Fibroblast of skin of back (primary cell): ENCODE data around the gene FAM209A. TPM values are rescaled to one million over a fixed set of nuclear protein-coding genes. Genes with fewer than 3 reads are reported as not detected.
"Not testable (repeated sequence)": the region's sequence is repeated elsewhere in the genome, so short reads cannot be mapped to it uniquely, and the experiment has no call there.

Experiments
- DNase-seq: peaks from one replicate; pipeline ENCODE4 v3.0.0-alpha.2; 2013
- polyA plus RNA-seq, 2 experiments: library from polyadenylated mRNA; unstranded; fragments of 120-200 nt; gene quantifications; one replicate each; pipeline ENCODE4 v1.2.1, GENCODE V29; 2013; ENCODE audit not compliant: insufficient read length in 2 of 2

Gene FAM209A
- not detected for polyA plus RNA-seq (2013, experiment 1 of 2; ENCODE audit: insufficient read length)
- not detected for polyA plus RNA-seq (2013, experiment 2 of 2; ENCODE audit: insufficient read length)

DNA sequence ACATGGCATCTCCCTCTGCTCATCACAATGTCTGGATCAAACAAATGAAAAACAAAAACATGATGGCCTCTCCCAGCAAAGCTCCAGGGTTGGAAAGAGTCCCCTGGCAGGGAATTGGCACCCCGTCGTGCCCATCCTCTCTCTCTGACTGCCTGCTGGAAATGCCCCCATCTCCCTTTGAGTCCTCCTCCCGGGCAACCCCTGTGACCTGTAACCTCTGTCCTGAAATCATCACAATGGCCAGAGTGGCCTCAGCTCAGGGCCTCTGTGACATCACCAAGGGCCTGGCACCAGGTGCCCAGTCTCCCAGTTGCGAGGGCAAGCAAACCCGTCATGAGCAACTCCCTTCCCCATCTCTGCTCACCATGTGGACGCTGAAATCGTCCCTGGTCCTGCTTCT lies at the start of gene FAM209A:
TSS of gene FAM209A (plus strand) at position 301 of the 400 bp plus-strand sequence. CDS start at position 366, 65 bp downstream.
- not testable (repeated sequence) for DNase-seq

- no peak for DNase-seq
Observed at GRCh38 chr20:56483970-56484369, 40.6 kb upstream of the FAM209A start.

DNA sequence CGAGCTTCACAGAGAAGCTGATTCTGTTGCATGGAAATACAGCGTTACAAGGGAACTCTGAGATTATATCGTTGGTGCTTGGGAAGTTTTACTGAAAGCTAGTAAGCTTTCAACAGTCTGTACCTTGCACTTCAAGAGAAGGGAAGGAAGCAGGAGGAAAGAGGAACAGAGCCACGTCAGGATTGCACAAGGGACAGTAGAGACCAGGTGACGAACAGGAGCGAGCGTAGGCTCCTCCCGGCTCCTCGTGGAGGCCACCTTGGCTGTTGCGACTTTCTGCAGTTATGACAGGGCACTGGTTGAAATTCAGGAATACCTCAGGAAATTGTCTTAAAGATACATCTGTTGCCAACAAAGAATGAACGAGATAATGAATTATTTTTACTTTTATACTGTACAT lies 37.3 kb upstream of the FAM209A start:
- DNase-seq: no peak

- no peak for DNase-seq
Observed at GRCh38 chr20:56488566-56488965, 36.0 kb upstream of the FAM209A start.

DNA sequence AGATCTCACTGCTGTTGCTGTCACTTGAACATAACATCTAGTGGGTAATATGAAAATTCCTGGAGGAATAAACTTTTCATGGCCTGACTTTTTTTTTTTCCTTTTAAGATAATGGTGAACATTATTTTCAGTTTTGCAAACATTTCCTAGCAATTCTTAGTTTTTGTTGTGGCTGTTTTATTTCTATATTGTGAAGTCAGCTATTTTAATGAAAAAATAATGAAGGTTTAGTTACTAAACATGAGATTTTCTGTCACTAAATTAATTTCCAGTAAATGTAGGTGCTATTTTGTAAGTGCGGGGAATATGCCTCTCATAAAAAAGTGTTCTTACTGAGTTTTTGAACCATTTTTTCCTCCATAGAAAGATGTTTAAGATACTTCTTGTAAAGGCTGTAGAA lies 23.4 kb upstream of the FAM209A start:
- no peak for DNase-seq

GRCh38 chr20:56503916-56504315 lies 20.6 kb upstream of the FAM209A start:
- DNase-seq: no peak

DNA sequence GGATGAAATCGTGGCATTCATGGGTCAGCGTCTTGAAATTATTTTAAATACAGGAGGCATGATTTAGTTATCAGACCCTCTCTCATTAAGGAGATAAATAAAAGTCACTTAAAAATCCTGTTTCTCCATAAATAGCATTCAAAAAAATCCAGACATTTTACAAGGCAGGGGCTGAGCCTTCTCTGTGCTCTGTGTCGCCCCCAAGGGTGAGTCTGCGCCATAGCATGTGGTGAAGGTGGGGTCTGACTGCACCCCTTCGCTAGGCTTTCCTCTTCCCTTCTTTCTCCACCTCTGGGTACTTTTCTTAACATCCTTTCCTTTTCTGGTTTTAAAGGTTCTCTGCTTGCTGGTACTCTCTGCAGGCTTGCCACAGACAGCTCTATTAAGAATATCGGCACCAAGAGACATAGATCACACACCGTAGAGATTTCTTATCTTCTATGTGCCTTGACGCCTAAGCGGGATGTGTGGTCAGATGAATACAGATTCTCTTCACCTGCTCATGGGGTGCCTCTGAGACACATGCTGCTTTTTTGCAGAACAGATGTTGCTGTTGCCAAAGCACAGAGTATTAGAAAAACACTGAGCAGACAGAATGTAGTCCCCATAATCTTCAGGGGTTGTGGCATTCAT lies 20.1 kb upstream of the FAM209A start:
- DNase-seq: no peak

GRCh38 chr20:56506103-56506502 lies 18.4 kb upstream of the FAM209A start:
- no peak for DNase-seq

- no peak for DNase-seq
Observed at GRCh38 chr20:56511926-56512325, 12.6 kb upstream of the FAM209A start.

GRCh38 chr20:56513161-56514150 lies 11.1 kb upstream of the FAM209A start:
- DNase-seq: peak; percentile 24

DNA sequence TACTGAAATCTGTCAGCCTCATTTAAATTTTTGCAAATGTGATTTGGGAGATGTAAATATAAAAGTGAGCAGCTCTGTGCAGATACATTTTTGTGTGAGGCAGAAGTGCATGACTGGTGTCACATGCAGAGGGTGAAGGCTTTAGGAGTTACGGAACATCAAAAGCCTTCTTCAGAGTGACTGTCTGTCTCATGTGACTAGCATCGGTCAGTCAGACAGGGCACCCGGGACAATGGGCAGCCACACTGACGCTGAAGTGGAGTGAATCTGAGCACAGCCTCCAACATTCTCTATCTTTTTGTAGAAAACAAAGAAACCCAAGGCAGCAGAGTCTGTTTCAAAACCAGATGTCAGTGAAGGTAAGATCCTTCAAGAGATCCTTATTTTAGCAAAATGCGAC lies 7.9 kb upstream of the FAM209A start:
- DNase-seq: no peak

GRCh38 chr20:56517211-56517610 lies 7.3 kb upstream of the FAM209A start:
- DNase-seq: no peak

DNA sequence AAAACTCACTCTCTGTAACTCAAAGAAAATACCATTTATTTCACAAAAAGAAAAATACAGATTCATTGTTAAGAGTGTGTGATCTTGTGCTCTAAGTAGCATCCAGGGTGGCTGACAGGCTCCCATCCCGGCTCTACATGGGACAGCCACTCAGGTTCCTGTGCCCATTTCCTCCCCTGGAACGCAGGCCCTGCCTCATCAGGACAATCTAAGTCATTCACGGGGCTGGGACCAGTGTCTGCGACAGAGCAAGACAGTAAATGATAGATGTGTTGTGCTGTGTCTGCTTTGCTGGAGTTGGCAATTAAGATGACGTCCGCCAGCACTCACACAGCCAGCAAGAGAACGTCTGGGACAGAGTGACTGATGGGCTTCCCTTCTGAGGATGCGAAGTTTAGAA lies 6.9 kb upstream of the FAM209A start:
- DNase-seq: no peak

- no peak for DNase-seq
Observed at GRCh38 chr20:56518126-56518525, 6.4 kb upstream of the FAM209A start.

GRCh38 chr20:56518721-56519398 lies 5.7 kb upstream of the FAM209A start:
- DNase-seq: no peak

DNA sequence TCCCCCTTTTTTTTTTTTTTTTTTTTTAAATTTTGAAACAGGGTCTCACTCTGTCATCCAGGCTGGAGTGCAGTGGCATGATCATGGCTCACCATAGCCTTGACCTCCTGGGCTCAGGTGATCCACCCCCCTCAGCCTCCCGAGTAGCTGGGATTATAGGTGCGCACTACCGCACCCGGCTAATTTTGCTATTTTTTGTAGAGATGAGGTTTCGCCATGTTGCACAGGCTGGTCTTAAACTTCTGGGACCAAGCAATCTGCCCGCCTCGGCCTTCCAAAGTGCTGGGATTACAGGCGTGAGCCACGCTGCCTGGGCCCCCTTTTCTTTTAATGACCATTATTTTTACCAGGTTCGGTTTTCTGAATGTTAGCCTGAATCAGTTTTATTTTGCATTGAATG lies 5.0 kb upstream of the FAM209A start:
- DNase-seq: no peak

GRCh38 chr20:56520180-56520579 lies 4.4 kb upstream of the FAM209A start:
- no peak for DNase-seq

GRCh38 chr20:56520746-56521354 lies 3.7 kb upstream of the FAM209A start:
- not testable (repeated sequence) for DNase-seq

DNA sequence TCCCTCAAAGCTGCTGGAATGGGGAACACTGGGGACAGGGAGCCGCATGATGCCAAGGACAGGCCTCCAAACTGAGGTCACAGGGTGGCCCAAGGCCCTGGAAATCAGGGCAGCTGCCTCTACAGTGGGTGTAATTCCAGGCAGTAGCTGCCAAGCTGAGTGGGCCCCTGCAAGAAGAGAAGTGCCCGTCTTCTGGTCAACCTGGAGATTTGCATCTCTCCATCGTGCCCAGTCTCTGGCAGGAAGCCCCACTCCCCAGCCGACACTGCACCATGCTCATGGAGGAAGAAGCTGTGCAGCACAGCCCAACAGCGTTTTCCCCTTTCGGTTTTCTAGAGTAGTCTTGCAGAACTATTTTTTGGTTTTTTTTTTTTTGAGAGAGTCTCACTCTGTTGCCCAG lies 2.2 kb upstream of the FAM209A start:
- DNase-seq: no peak

DNA sequence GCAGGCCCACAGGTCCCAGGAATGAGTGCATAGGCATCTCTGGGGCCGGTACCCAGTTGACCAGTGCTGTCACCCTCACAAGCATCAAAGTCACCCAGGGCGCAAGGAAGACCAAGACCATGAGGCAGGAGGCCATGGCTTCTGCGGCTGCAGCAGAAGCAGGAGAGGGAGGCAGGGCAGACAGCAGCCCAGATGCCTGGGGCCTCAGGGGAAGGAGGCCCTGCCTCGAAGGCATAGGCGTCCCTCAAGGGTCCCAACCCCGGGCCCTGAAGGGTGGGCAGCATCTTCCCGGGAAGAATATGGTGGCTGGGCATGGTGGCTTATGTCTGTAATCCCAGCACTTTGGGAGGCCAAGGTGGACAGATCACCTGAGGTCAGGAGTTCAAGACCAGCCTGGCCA lies 3.0 kb downstream of the FAM209A start:
- DNase-seq: no peak

- not testable (repeated sequence) for DNase-seq
Observed at GRCh38 chr20:56532946-56533345, 8.4 kb downstream of the FAM209A start, which contains the start of gene FAM209B. Gene FAM209B (plus strand): TSS chr20:56533246. CDS start chr20:56533342, 96 bp downstream.

DNA sequence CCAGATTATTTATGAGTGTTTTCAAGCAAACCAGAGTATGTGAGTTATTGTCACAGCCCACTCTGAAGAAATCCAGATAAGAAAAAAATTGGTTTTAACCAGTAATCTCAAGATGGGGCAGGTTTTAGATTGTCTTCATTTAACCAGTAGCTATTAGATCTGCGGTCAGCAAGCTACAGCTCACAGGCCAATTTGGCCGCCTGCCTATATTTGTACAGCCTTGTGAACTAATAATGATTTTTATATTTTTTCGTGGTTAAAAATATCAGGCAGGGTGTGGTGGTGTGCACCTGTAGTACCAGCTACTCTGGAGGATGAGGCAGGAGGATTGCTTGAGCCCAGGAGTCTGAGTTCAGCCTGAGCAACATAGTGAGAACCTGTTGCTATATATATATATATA lies 13.5 kb downstream of the FAM209A start:
- no peak for DNase-seq
